ENCODE measurements around the gene AOPEP.

DNA sequence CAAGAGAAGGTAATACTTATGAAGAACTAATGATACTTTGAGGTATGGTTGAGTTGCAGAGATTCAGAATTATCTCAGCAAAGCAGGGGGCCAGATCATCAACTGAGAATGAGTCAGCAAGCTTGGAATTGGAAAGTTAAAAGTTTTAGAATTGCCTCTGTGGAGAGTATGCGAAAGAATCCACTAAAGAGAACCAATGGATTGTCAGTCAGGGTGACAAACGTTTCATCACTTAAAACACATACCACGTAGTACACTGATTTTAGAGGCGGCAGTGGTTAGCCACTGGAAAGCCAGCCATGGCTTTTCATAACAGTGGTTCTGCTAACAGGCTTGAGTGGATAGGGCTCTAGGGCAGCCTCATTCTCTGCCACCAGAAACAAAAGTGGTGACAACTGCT lies 30.7 kb downstream of the AOPEP start:
- TF ChIP-seq CTCF (IDR thresholded peaks at IDR 0.05; ENCODE audit: insufficient read depth, low read depth, low read length) (no peak), EZH2 (IDR thresholded peaks at IDR 0.05; ENCODE audit: insufficient read depth, low read length) (no peak)

Measured in astrocyte (in vitro differentiated cells and primary cell).